Measurements from ENCODE around the gene TLDC2. TPM values are rescaled to one million over a fixed set of nuclear protein-coding genes. Genes with fewer than 3 reads are reported as not detected.

Gene TLDC2
- 0.34 and 0.38 TPM in 2 replicates for total RNA-seq
- long read RNA-seq, partial matches to known transcripts: 0 of 2 reads
- long read RNA-seq, other reads (novel, unspliced or antisense): 1 of 2 reads

DNA sequence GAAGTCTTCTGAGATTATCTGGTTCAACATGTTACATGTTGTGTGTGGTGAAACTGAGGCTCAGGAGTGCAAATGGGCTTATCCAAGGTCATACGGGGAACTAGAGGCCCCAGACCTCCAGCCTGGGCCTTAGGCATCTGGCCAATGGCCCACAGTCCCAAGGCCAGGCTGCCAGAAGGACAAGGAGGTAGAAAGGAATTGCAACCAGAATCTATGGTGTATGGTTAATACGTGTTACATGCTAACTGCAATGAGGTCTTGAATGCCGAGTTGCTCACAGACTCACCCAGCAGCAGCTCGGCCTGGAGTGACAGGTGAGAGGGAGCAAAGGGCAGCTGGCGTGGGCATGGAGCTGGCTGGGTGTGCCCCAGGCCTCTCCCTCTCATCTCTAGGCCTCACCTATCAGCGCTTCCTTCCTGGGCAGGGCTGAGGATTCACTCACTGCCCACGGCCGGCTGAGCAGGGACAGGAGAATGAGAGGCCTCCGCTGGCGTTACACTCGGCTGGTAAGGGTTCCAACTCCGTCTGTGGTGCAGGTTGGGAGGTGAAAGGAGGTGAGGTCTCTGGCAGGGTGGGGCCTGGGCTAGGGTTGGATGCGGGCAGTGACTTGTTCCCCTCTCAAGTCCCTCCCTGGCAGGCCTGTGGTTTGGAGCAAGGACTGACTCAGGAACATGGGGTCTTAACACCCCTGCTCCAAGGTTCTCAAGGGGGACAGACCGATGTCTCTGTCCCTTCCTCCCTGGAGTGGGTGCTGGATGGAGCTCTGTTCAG is at the start of gene TLDC2:
TLDC2 (plus strand) TSS at position 437 of the 771 bp plus-strand sequence; CDS start at position 474, 37 bp downstream.
- no peak within 1 kb of the TSS for H3K4me3 Mint-ChIP-seq (ENCODE audit: low read depth)
- no peaks in the 10 kb centered on the region for H3K36me3 Mint-ChIP-seq (ENCODE audit: insufficient read depth)
- H3K27me3 Mint-ChIP-seq: no peaks in the 10 kb centered on the region
- no peaks in the 10 kb centered on the region for H3K4me1 Mint-ChIP-seq (ENCODE audit: low read depth)
- DNase-seq (ENCODE audit: low spot score, unreplicated experiment): no peak
- no peak within 1 kb of the TSS for H3K27ac Mint-ChIP-seq
- no peaks in the 10 kb centered on the region for H3K9me3 Mint-ChIP-seq (ENCODE audit: low read depth)
- TF ChIP-seq, protein P1, sequence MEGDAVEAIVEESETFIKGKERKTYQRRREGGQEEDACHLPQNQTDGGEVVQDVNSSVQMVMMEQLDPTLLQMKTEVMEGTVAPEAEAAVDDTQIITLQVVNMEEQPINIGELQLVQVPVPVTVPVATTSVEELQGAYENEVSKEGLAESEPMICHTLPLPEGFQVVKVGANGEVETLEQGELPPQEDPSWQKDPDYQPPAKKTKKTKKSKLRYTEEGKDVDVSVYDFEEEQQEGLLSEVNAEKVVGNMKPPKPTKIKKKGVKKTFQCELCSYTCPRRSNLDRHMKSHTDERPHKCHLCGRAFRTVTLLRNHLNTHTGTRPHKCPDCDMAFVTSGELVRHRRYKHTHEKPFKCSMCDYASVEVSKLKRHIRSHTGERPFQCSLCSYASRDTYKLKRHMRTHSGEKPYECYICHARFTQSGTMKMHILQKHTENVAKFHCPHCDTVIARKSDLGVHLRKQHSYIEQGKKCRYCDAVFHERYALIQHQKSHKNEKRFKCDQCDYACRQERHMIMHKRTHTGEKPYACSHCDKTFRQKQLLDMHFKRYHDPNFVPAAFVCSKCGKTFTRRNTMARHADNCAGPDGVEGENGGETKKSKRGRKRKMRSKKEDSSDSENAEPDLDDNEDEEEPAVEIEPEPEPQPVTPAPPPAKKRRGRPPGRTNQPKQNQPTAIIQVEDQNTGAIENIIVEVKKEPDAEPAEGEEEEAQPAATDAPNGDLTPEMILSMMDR (IDR thresholded peaks at IDR 0.05; ENCODE audit: unreplicated experiment): no peak

DNA sequence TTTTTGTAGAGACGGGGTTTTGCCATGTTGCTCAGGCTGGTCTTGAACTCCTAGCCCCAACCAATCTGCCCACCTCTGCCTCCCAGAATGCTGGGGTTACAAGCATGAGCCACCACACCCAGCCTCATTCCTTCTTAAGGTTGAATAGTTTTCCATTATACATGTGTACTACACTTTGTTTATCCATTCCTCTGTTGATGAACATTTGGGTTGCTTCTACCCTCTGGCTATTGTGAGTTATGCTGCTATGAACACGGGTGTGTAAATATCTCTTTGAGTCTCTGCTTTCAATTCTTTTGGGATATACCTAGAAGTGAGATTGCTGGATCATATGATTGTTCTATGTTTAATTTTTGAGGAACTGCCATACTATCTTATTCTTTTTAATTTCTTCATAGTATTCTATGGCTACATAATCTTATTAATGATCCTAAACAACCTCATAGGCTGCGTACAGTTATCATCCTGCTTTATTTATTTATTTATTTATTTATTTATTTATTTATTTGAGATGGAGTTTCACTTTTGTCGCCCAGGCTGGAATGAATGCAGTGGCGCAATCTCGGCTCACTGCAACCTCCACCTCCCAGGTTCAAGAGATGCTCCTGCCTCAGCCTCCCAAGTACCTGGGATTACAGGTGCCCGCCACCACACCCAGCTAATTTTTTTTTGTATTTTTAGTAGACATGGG is 49.2 kb upstream of the TLDC2 start:
- H3K36me3 Mint-ChIP-seq (ENCODE audit: insufficient read depth): peaks cover 7% of the 10 kb centered on the region
- no peak overlapping the region for H3K4me3 Mint-ChIP-seq (ENCODE audit: low read depth)
- no peaks in the 10 kb centered on the region for H3K27me3 Mint-ChIP-seq

DNA sequence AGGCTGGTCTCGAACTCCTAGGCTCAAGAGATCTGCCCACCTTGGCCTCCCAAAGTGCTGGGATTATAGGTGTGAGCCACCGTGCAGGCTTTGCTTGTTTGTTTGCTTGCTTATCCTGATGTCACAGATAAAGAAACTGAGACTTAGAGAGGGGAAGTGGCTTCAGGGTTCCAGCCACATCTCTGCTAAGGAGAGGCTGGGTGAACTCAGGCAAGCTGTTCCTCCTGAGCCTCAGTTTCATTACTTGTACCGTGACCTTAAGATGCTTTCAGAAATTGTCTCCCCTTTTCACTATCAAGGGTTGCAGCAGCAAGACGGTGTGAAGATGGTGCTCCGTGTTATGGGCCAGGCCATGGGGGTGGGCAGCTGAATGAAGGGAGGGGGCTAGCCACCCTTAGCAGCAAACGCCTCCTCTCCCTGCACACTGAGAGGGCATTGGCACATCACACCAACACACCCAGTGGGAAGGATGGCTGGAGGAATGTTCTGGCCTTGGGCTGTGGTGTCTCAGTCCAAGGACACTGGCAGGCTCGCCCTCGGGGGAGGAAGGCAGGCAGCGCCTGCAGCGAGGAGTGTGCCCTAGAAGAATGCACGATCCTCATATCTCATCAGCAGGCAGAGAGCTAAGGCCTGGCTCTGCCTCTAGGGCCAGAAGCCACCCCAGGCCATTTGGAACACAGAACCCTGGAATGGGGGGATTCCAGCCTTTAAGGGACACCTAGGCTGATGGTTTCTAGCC is 48.2 kb upstream of the TLDC2 start:
- TF ChIP-seq, protein P1 (IDR thresholded peaks at IDR 0.05; ENCODE audit: unreplicated experiment): no peak
- Mint-ChIP-seq H3K27me3 (no peaks in the 10 kb centered on the region), H3K27ac (peak overlapping the region; percentile 67), H3K4me1 (ENCODE audit: low read depth) (no peaks in the 10 kb centered on the region), H3K9me3 (ENCODE audit: low read depth) (no peaks in the 10 kb centered on the region), H3K4me3 (ENCODE audit: low read depth) (no peak overlapping the region), H3K36me3 (ENCODE audit: insufficient read depth) (peaks cover 7% of the 10 kb centered on the region)
- DNase-seq (ENCODE audit: low spot score, unreplicated experiment): no peak

More for the DNA sequence above, 49.2 kb upstream of the TLDC2 start:
- TF ChIP-seq, protein P1 (IDR thresholded peaks at IDR 0.05; ENCODE audit: unreplicated experiment): no peak
- no peak overlapping the region for H3K27ac Mint-ChIP-seq
- DNase-seq (ENCODE audit: low spot score, unreplicated experiment): no peak
- no peaks in the 10 kb centered on the region for H3K9me3 Mint-ChIP-seq (ENCODE audit: low read depth)
- H3K4me1 Mint-ChIP-seq (ENCODE audit: low read depth): no peaks in the 10 kb centered on the region

DNA sequence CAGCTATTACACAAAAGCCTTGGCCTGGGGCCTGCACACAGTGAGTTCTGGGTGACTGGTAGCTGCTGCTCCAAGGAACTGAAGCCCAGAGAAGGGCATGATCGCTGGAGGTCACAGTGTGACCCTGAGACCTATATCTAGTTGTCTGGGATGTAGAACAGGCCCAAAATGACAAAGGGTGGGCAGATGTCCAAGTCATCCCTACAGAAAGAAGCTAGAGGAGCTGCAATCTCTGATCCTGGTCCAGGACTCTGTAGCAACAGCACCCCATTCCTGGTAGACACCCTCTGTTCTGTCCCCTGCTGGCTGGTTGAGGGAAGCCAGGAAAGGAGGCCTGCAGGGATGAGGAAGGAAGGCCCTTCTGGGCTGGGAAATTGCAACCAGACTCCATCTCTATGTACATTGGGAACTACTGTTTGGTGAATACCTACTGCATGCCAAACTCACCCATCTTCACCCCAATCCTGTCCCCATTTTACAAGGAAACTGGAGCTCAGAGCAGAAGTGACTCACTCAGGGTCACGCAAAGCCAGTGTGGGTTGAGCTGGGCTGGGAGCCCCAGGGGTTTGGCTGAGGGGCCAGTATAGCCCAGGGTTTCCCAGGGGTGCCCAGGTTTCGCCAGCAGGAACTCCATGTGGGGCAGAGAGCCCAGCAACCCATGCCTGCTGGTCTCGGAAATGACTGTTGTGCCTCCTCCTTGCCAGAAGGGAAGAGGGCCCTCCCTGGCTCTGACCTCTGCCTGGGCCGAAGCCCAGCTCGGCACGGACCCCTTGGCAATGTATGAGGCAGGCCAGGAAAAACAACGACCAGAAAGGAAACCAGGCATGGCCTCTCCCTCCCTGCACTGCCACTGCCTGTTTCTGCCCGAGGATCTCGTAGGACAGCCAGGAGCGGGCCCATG is 44.9 kb upstream of the TLDC2 start:
- Mint-ChIP-seq H3K36me3 (ENCODE audit: insufficient read depth) (peaks cover 4% of the 10 kb centered on the region), H3K9me3 (ENCODE audit: low read depth) (no peaks in the 10 kb centered on the region), H3K27ac (no peak overlapping the region), H3K27me3 (no peaks in the 10 kb centered on the region), H3K4me1 (ENCODE audit: low read depth) (peaks cover 4% of the 10 kb centered on the region), H3K4me3 (ENCODE audit: low read depth) (no peak overlapping the region)
- DNase-seq (ENCODE audit: low spot score, unreplicated experiment): no peak
- TF ChIP-seq, protein P1 (IDR thresholded peaks at IDR 0.05; ENCODE audit: unreplicated experiment): no peak
